ENCODE results near the gene FBXO42.

FBXO42 gene

DNA sequence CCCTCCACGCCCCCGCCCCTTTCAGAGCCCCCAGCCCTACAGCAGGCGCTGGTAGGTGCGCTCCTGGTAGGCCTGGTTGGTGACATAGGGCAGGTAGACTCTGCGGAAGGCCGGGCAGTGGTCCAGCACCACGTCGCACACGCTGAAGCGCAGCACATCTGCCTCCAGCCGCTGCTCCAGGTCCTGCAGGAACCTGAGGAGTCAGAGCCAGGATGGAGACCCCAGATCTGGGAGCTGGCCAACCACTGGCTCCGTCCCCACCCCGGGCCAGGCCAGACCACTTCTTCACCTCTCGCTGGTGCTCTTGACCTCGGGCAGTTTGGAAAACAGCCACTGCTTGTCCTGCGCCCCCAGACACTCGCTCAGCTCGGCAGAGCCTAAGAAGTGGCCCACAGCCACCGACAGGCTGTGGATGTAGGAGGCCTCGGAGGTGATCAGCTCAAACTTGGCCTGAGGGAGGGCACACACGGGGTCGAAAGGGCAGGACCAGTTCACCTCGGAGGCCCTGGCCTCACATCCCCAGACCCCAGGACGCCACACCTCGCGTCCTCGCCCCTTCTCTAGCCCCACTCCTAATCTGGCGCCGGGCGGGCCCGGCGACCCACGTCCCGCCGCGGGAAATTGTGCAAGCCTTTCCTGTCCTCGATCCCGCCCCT is 146.3 kb downstream of the FBXO42 start:
- DNase-seq (ENCODE audit: low read depth), result no peak
- TF ChIP-seq, protein P1, sequence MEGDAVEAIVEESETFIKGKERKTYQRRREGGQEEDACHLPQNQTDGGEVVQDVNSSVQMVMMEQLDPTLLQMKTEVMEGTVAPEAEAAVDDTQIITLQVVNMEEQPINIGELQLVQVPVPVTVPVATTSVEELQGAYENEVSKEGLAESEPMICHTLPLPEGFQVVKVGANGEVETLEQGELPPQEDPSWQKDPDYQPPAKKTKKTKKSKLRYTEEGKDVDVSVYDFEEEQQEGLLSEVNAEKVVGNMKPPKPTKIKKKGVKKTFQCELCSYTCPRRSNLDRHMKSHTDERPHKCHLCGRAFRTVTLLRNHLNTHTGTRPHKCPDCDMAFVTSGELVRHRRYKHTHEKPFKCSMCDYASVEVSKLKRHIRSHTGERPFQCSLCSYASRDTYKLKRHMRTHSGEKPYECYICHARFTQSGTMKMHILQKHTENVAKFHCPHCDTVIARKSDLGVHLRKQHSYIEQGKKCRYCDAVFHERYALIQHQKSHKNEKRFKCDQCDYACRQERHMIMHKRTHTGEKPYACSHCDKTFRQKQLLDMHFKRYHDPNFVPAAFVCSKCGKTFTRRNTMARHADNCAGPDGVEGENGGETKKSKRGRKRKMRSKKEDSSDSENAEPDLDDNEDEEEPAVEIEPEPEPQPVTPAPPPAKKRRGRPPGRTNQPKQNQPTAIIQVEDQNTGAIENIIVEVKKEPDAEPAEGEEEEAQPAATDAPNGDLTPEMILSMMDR (IDR thresholded peaks at IDR 0.05; ENCODE audit: low read depth, low read length, missing control alignments), result no peak
- in situ Hi-C loops (cut with HindIII; ENCODE audit: low sequenced_read_pairs), result no loop called here
- H3K4me3 ChIP-seq (ENCODE audit: low read depth, low read length), result peak overlapping the region; percentile 33

GRCh38 chr1:16205334-16205671 is 147.0 kb downstream of the FBXO42 start:
- DNase-seq (ENCODE audit: low read depth), result no peak
- no peak overlapping the region for H3K4me3 ChIP-seq (ENCODE audit: low read depth, low read length)
- in situ Hi-C loops (cut with HindIII; ENCODE audit: low sequenced_read_pairs), result no loop called here
- TF ChIP-seq, protein P1 (IDR thresholded peaks at IDR 0.05; ENCODE audit: low read depth, low read length, missing control alignments), result no peak

GRCh38 chr1:16204634-16205333 is 147.5 kb downstream of the FBXO42 start:
- no peak overlapping the region for H3K4me3 ChIP-seq (ENCODE audit: low read depth, low read length)
- in situ Hi-C loops (cut with HindIII; ENCODE audit: low sequenced_read_pairs), result no loop called here
- DNase-seq (ENCODE audit: low read depth), result no peak
- TF ChIP-seq, protein P1 (IDR thresholded peaks at IDR 0.05; ENCODE audit: low read depth, low read length, missing control alignments), result peak; percentile 49

DNA sequence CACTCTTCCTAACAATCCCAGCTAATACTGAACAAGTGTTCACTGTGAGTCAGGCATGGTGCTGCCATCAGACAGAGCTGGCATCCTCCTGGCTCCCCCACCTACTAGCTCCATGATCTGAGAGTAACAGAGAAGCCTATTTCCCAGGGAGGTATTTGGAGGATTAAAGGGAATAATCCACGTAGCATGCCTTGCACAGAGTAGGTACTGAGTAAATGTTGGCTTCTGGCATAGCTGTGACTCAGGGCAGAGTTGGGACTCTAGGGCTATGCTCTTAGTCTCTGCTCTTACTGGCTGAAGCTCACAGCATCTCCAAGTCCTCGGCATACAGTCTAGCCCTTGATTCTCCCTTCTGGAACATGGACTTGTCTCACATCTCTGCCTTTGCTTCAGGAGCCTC is 148.1 kb downstream of the FBXO42 start:
- H3K4me3 ChIP-seq (ENCODE audit: low read depth, low read length), result no peak overlapping the region

DNA sequence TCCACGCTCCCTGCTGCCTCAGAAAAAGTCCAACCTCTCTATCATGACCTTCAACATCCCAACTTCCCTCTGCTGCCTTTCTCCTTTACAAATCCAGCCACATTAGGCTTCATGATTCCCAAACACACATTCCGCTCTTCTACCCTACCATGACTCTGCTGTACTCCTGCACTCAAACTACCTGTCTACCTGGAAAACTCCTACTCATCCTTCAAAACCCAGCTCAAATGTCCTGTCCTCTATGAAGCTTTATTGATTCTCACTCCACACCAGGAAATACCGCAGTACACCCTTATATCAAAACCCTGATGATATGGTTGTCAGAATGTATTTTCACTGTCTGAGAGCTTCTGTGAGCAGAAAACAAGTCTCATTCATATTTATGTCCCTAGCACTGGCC is 148.7 kb downstream of the FBXO42 start:
- TF ChIP-seq, protein P1 (IDR thresholded peaks at IDR 0.05; ENCODE audit: low read depth, low read length, missing control alignments), result no peak
- in situ Hi-C loops (cut with HindIII; ENCODE audit: low sequenced_read_pairs), result no loop called here

More for the DNA sequence above, 148.1 kb downstream of the FBXO42 start:
- DNase-seq (ENCODE audit: low read depth), result no peak
- TF ChIP-seq, protein P1 (IDR thresholded peaks at IDR 0.05; ENCODE audit: low read depth, low read length, missing control alignments), result no peak
- in situ Hi-C loops (cut with HindIII; ENCODE audit: low sequenced_read_pairs), result no loop called here

DNA sequence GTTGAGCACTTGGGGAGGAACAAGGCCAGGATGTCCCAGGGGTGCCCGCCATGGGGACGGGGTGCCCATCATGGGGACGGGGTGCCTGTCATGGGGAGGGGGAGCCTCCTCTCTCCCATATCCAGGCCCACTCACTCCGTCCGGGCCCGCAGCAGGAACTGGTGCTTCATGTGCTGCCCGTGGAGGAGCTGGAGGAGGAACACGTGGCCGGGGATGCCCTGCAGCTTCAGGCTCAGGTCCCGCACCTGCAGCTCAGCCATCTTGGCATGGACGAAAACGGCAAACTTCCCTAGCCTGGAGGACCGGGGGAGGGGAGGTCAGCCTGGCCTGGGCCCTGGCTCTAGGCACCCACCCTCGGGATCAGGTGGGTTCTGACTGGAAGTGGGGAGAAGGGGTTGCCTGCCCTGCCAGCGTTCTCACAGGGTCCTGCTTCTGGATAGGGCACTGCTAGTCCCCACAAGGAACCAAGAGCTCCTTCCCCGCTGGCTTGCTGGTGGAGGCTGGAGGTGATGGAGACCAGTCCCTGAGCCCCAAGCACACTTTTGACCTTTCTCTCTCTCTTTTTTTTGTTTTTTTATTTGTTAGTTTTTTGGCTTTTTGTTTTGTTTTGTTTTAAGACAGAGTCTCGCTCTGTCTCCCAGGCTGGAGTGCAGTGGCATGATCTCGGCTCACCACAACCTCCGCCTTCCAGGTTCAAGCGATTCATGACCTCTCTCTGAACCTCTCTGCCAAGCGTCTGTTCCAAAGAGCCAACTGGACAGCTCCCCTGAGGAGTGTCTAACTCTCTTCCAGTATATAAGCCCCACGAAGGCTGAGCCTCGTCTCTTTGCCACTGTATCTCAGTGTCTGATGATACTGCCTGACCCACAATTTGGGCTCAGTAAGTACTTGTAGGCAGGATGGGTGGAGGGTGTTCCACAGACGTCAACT is 149.7 kb downstream of the FBXO42 start:
- DNase-seq (ENCODE audit: low read depth), result no peak
- TF ChIP-seq, protein P1 (IDR thresholded peaks at IDR 0.05; ENCODE audit: low read depth, low read length, missing control alignments), result no peak
- H3K4me3 ChIP-seq (ENCODE audit: low read depth, low read length), result no peak overlapping the region
- in situ Hi-C loops (cut with HindIII; ENCODE audit: low sequenced_read_pairs), result no loop called here

More for the DNA sequence above, 148.7 kb downstream of the FBXO42 start:
- H3K4me3 ChIP-seq (ENCODE audit: low read depth, low read length), result no peak overlapping the region
- DNase-seq (ENCODE audit: low read depth), result no peak
